ENCODE results near the gene MYL11. TPM values are rescaled to one million over a fixed set of nuclear protein-coding genes. Genes with fewer than 3 reads are reported as not detected.

MYL11 gene
- polyA plus RNA-seq, 2 of the 4 experiments (the other 2 are of a cell fraction): 0.46 TPM; not detected in 1

DNA sequence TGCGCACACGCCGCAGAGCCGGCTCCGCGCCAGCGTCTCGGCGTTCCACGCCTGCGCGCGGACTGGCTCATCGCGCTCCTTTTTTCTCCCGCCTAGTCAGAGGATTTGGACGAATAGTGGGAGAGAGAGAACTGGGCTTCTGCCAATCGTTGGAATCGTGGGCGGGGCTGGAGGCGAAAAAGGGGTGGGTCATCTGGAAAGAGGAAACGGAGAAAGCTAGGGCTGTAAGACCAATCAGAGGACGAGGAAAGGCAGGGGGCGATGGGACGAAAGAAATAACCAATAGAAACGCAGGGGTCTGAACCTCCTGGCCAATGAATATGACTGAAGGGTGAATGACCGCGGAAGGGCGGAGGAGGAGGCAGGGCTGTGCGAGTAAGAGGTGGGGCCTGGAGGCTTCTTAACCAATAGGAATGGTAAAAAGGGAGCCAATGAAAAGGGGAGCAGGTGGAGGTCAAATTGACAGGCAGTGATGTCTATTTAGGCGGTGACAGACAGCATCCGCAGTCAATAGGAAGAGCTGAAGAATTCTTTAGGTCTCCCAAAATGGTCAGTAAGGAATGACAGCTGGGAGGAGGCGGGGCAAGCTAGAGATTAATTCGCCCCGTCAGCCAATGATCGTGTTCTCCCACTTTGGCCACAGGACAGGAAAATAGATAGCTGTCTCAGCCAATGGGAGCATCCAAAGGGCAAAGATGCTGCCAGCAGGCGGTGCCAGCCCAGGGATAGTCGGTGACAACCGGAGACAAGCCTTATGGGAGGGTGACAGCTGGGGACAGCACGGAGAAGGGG lies 4.0 kb upstream of the MYL11 start, which contains the start of gene TBC1D10B:
TSS of gene TBC1D10B (minus strand) at position 39 of the 792 bp plus-strand sequence. CDS start 311 bp downstream, outside the sequence.
- POLR2A ChIA-PET: interaction anchor here (0.7 to 2.0 kb wide), 12 partner anchors 12 to 305 kb away, joined by 3 to 17 read pairs (median 4); partner anchors contain the start of genes ALDOA, CD2BP2, PRR14 and ZNF48
- 1% methylated on average over 27 of the region's 40 CpGs for WGBS (ENCODE audit: missing lambda C conversion rate)
- FAIRE-seq: peak; percentile 93
- TF ChIP-seq HEYL (CRISPR knock-in tag; IDR thresholded peaks at IDR 0.05) (no peak), CBX2 (IDR thresholded peaks at IDR 0.05; ENCODE audit: borderline replicate concordance, low read depth) (no peak), RARB (CRISPR knock-in tag; IDR thresholded peaks at IDR 0.05) (no peak), TFCP2L1 (CRISPR knock-in tag; IDR thresholded peaks at IDR 0.05) (no peak), RFX5 (IDR thresholded peaks at IDR 0.05) (peak; percentile 79), PBX3 (IDR thresholded peaks at IDR 0.05) (peak; percentile 98), MAX (IDR thresholded peaks at IDR 0.05) (no peak; the same call in 1 of the 2 replicates), POLR2AphosphoS2 (conservative IDR thresholded peaks at IDR 0.05; ENCODE audit: low read length) (no peak), CHD4 (IDR thresholded peaks at IDR 0.05; ENCODE audit: borderline replicate concordance) (no peak), JUNB (IDR thresholded peaks at IDR 0.05) (no peak), NPAS2 (CRISPR knock-in tag; IDR thresholded peaks at IDR 0.05; ENCODE audit: borderline replicate concordance) (no peak), EHMT2 (IDR thresholded peaks at IDR 0.05; ENCODE audit: low read depth) (no peak), CTCF (IDR thresholded peaks at IDR 0.05) (no peak), ELK1 (IDR thresholded peaks at IDR 0.05; ENCODE audit: low read depth, low read length) (no peak), JUN (IDR thresholded peaks at IDR 0.05) (no peak), KDM5A (IDR thresholded peaks at IDR 0.05) (no peak), HOXB5 (CRISPR knock-in tag; IDR thresholded peaks at IDR 0.05) (peak; percentile 100), SREBF2 (IDR thresholded peaks at IDR 0.05) (no peak), HOXA7 (CRISPR knock-in tag; IDR thresholded peaks at IDR 0.05) (no peak), CBX8 (IDR thresholded peaks at IDR 0.05) (no peak), EHF (CRISPR knock-in tag; IDR thresholded peaks at IDR 0.05) (no peak), MAZ (IDR thresholded peaks at IDR 0.05; ENCODE audit: borderline replicate concordance, low read depth, low read length) (no peak), POLR2A (IDR thresholded peaks at IDR 0.05; ENCODE audit: low read length) (peak; percentile 31), ESRRA (IDR thresholded peaks at IDR 0.05; ENCODE audit: borderline replicate concordance, low read length) (no peak), CHD2 (IDR thresholded peaks at IDR 0.05; ENCODE audit: low read length, partially characterized antibody) (peak; percentile 4), KDM1A (IDR thresholded peaks at IDR 0.05; ENCODE audit: low read depth) (no peak), CEBPB (IDR thresholded peaks at IDR 0.05) (no peak), TP53 (CRISPR knock-in tag; IDR thresholded peaks at IDR 0.05) (no peak), FOSB (CRISPR knock-in tag; IDR thresholded peaks at IDR 0.05) (no peak), PHF8 (IDR thresholded peaks at IDR 0.05; ENCODE audit: borderline replicate concordance, low read depth) (no peak), HMGXB4 (CRISPR knock-in tag; IDR thresholded peaks at IDR 0.05; ENCODE audit: borderline replicate concordance) (no peak), EP300 (IDR thresholded peaks at IDR 0.05) (no peak), MAFK (IDR thresholded peaks at IDR 0.05; ENCODE audit: partially characterized antibody) (peak; percentile 89)
- TF ChIP-seq, protein P1, sequence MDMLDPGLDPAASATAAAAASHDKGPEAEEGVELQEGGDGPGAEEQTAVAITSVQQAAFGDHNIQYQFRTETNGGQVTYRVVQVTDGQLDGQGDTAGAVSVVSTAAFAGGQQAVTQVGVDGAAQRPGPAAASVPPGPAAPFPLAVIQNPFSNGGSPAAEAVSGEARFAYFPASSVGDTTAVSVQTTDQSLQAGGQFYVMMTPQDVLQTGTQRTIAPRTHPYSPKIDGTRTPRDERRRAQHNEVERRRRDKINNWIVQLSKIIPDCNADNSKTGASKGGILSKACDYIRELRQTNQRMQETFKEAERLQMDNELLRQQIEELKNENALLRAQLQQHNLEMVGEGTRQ (IDR thresholded peaks at IDR 0.05): peak; percentile 4; the same call in 1 of the 2 replicates
- TF ChIP-seq, protein P2, sequence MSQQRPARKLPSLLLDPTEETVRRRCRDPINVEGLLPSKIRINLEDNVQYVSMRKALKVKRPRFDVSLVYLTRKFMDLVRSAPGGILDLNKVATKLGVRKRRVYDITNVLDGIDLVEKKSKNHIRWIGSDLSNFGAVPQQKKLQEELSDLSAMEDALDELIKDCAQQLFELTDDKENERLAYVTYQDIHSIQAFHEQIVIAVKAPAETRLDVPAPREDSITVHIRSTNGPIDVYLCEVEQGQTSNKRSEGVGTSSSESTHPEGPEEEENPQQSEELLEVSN (IDR thresholded peaks at IDR 0.05; ENCODE audit: borderline replicate concordance, low read depth): no peak

More for the DNA sequence above, 4.0 kb upstream of the MYL11 start, which contains the start of gene TBC1D10B:
- Histone ChIP-seq H3K27ac (peak within 1 kb of the TSS; percentile 96 to 98), H3K4me3 (peak within 1 kb of the TSS; percentile 76), H3K4me1 (peaks cover 20% of the 10 kb centered on the region), H3K4me2 (peak within 1 kb of the TSS; percentile 80), H3K9me3 (no peaks in the 10 kb centered on the region)
- CTCF ChIA-PET: interaction anchor here (0.7 to 1.9 kb wide), 9 partner anchors 9 to 249 kb away, joined by 3 to 10 read pairs (median 3); partner anchors contain the start of genes CD2BP2, DCTPP1 and ZNF48
- DNase-seq (ENCODE audit: low read depth in 1 of 2, low spot score in 1 of 2): peak; percentile 100
- ATAC-seq: peak; percentile 87 to 94
